ENCODE results near the gene TFIP11. TPM values are rescaled to one million over a fixed set of nuclear protein-coding genes. Genes with fewer than 3 reads are reported as not detected.

The TFIP11 gene
- total RNA-seq, 1 experiment from 2014 or later = 29.8 TPM

- TF ChIP-seq SIN3A (IDR thresholded peaks at IDR 0.05; ENCODE audit: borderline replicate concordance, insufficient read depth, low read depth, low read length) (no peak), POLR2AphosphoS5 (IDR thresholded peaks at IDR 0.05; ENCODE audit: low read depth, low read length) (no peak), TCF7L2 (IDR thresholded peaks at IDR 0.05; ENCODE audit: low read depth, low read length) (no peak), REST (IDR thresholded peaks at IDR 0.05; ENCODE audit: insufficient read depth in 1 of 2, low read depth in 2 of 2, low read length in 1 of 2) (no peak), CTCF (IDR thresholded peaks at IDR 0.05) (no peak)
- Histone ChIP-seq H3K4me3 (ENCODE audit: low read depth in 2 of 2, low read length in 2 of 2) (peak overlapping the region; percentile 89 to 95), H3K27me3 (ENCODE audit: control insufficient read depth, insufficient read depth, low read length) (no peaks in the 10 kb centered on the region), H3K4me1 (ENCODE audit: control insufficient read depth, insufficient read depth, low read length) (peaks cover 31% of the 10 kb centered on the region), H3K27ac (ENCODE audit: low read length) (peak overlapping the region; percentile 81), H3K36me3 (ENCODE audit: control insufficient read depth, insufficient read depth, low read length) (peaks cover 8% of the 10 kb centered on the region), H3K9me3 (ENCODE audit: control insufficient read depth, insufficient read depth, low read depth, low read length) (no peaks in the 10 kb centered on the region)
- intact Hi-C loops (cut with micrococcal nuclease; ENCODE audit: unreplicated experiment) = no loop called here
- BruUV-seq (replicated peaks) = TSS peak; percentile 71
- ATAC-seq = no peak
- POLR2A ChIA-PET = no interaction called here
- CTCF ChIA-PET = no interaction called here
- no peak for DNase-seq (ENCODE audit: low read depth, low spot score)
- in situ Hi-C loops (cut with HindIII; ENCODE audit: low pct_unique_long_range_greater_than_20kb, low sequenced_read_pairs) = no loop called here
Measured at GRCh38 chr22:26484360-26484706, 27.9 kb downstream of the TFIP11 start.

GRCh38 chr22:26483439-26484359 is 28.6 kb downstream of the TFIP11 start, which contains the start of the genes HPS4 and SRRD:
TSS of gene HPS4 (minus strand) at chr22:26483783. CDS start at chr22:26481762, 2,021 bp downstream.
TSS of gene SRRD (plus strand) at chr22:26483877. CDS start at chr22:26483891, 14 bp downstream.
- BruUV-seq (replicated peaks) = no TSS peak
- ChIA-PET POLR2A (interaction anchor here (0.5 to 0.7 kb wide), 4 partner anchors 9 to 127 kb away, joined by 3 to 7 read pairs (median 4); no protein-coding TSS in a partner anchor), CTCF (no interaction called here)
- Histone ChIP-seq H3K36me3 (ENCODE audit: control insufficient read depth, insufficient read depth, low read length) (peaks cover 8% of the 10 kb centered on the region), H3K9me3 (ENCODE audit: control insufficient read depth, insufficient read depth, low read depth, low read length) (no peaks in the 10 kb centered on the region), H3K4me3 (ENCODE audit: low read depth in 2 of 2, low read length in 2 of 2) (peak within 1 kb of the TSS; percentile 89 to 95), H3K27me3 (ENCODE audit: control insufficient read depth, insufficient read depth, low read length) (no peaks in the 10 kb centered on the region), H3K27ac (ENCODE audit: low read length) (peak within 1 kb of the TSS; percentile 87), H3K4me1 (ENCODE audit: control insufficient read depth, insufficient read depth, low read length) (peaks cover 31% of the 10 kb centered on the region)
- DNase-seq (ENCODE audit: low read depth, low spot score) = no peak
- TF ChIP-seq TCF7L2 (IDR thresholded peaks at IDR 0.05; ENCODE audit: low read depth, low read length) = no peak
- no peak for TF ChIP-seq REST (IDR thresholded peaks at IDR 0.05; ENCODE audit: insufficient read depth in 1 of 2, low read depth in 2 of 2, low read length in 1 of 2)
- TF ChIP-seq POLR2AphosphoS5 (IDR thresholded peaks at IDR 0.05; ENCODE audit: low read depth, low read length) = peak; percentile 63; the same call in 1 of the 2 replicates
- TF ChIP-seq CTCF (IDR thresholded peaks at IDR 0.05) = no peak
- TF ChIP-seq SIN3A (IDR thresholded peaks at IDR 0.05; ENCODE audit: borderline replicate concordance, insufficient read depth, low read depth, low read length) = 0 out of 2 replicates have a peak, but pooled peaks have one; percentile 57
- in situ Hi-C loops (cut with HindIII; ENCODE audit: low pct_unique_long_range_greater_than_20kb, low sequenced_read_pairs) = no loop called here
- intact Hi-C loops (cut with micrococcal nuclease; ENCODE audit: unreplicated experiment) = no loop called here
- peak; percentile 93 for ATAC-seq
